ENCODE measurements around the gene IGHMBP2.

GRCh38 chr11:68931911-68932310 is 28.2 kb downstream of the IGHMBP2 start:
- no peak for TF ChIP-seq POLR2A (IDR thresholded peaks at IDR 0.05)
- TF ChIP-seq, protein P1, sequence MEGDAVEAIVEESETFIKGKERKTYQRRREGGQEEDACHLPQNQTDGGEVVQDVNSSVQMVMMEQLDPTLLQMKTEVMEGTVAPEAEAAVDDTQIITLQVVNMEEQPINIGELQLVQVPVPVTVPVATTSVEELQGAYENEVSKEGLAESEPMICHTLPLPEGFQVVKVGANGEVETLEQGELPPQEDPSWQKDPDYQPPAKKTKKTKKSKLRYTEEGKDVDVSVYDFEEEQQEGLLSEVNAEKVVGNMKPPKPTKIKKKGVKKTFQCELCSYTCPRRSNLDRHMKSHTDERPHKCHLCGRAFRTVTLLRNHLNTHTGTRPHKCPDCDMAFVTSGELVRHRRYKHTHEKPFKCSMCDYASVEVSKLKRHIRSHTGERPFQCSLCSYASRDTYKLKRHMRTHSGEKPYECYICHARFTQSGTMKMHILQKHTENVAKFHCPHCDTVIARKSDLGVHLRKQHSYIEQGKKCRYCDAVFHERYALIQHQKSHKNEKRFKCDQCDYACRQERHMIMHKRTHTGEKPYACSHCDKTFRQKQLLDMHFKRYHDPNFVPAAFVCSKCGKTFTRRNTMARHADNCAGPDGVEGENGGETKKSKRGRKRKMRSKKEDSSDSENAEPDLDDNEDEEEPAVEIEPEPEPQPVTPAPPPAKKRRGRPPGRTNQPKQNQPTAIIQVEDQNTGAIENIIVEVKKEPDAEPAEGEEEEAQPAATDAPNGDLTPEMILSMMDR (IDR thresholded peaks at IDR 0.05), result no peak
